ENCODE data around the gene FAM117B. TPM values are rescaled to one million over a fixed set of nuclear protein-coding genes. Genes with fewer than 3 reads are reported as not detected.

FAM117B gene
- total RNA-seq, 2 donors from 2014 or later = 32.1 to 34.0 TPM

DNA sequence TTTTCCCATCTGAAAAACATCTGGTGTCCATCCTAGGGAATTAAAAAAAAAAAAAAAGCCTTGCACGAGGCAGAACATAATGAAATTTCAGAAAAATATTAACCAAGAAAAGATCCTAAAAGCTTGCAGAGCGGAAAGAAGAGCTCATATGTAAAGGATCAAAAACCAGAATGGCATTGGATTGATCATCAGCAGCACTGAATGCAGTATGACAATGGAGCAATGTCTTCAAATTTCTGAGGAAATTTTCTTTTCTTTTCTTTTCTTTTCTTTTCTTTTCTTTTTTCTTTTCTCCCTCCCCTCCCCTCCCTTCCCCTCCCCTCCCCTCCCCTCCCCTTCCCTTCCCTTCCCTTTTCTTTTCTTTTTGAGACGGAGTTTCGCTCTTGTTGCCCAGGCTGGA lies 21.3 kb upstream of the FAM117B start:
- H3K36me3 Mint-ChIP-seq (ENCODE audit: low read depth) = no peaks in the 10 kb centered on the region
- no peak overlapping the region for H3K9ac ChIP-seq (ENCODE audit: extremely low read depth, low read length, poor library complexity, severe bottlenecking)
- WGBS, 2 experiments (ENCODE audit: insufficient coverage in 1 of 2, insufficient read length in 1 of 2) = 89 to 90% methylated on average over 2 to 4 of the region's 4 CpGs
- H3K4me3 ChIP-seq (ENCODE audit: low read length) = no peak overlapping the region
- H3K4me1 Mint-ChIP-seq = peaks cover 6% of the 10 kb centered on the region
- no peaks in the 10 kb centered on the region for H3K27me3 ChIP-seq (ENCODE audit: control insufficient read depth, insufficient read depth, low read length, poor library complexity, severe bottlenecking)
- no peak overlapping the region for H3K27ac Mint-ChIP-seq
- no peaks in the 10 kb centered on the region for H3K9me3 Mint-ChIP-seq
- H3K36me3 ChIP-seq (ENCODE audit: control insufficient read depth, insufficient read depth, low read length) = no peaks in the 10 kb centered on the region
- TF ChIP-seq, protein P1, sequence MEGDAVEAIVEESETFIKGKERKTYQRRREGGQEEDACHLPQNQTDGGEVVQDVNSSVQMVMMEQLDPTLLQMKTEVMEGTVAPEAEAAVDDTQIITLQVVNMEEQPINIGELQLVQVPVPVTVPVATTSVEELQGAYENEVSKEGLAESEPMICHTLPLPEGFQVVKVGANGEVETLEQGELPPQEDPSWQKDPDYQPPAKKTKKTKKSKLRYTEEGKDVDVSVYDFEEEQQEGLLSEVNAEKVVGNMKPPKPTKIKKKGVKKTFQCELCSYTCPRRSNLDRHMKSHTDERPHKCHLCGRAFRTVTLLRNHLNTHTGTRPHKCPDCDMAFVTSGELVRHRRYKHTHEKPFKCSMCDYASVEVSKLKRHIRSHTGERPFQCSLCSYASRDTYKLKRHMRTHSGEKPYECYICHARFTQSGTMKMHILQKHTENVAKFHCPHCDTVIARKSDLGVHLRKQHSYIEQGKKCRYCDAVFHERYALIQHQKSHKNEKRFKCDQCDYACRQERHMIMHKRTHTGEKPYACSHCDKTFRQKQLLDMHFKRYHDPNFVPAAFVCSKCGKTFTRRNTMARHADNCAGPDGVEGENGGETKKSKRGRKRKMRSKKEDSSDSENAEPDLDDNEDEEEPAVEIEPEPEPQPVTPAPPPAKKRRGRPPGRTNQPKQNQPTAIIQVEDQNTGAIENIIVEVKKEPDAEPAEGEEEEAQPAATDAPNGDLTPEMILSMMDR (conservative IDR thresholded peaks at IDR 0.05) = no peak
- no peak overlapping the region for H3K27ac ChIP-seq (ENCODE audit: low read depth, low read length)
- no peak for DNase-seq
- H3K27me3 Mint-ChIP-seq (ENCODE audit: insufficient read depth) = no peaks in the 10 kb centered on the region
- H3K4me1 ChIP-seq (ENCODE audit: control insufficient read depth, insufficient read depth, low read length) = peaks cover 5% of the 10 kb centered on the region
- H3K4me3 Mint-ChIP-seq = no peak overlapping the region
- no peaks in the 10 kb centered on the region for H3K9me3 ChIP-seq (ENCODE audit: control insufficient read depth, low read length)

DNA sequence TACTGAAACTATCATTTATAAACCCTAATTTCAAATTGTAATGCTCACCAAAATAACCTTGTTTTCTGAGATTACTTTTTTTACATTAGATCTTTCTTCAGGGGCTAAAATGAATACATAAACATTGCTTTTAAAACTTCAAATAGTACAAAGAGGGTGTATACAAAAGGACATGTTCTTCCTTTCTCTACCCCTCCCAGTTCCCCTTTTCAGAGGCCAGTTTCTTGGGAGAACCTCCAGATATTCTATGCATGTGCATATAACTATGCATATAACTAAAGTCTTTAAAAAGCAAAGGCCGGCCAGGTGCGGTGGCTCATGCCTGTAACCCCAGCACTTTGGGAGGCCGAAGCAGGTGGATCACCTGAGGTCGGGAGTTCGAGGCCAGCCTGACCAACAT lies 10.6 kb upstream of the FAM117B start:
- no peaks in the 10 kb centered on the region for H3K4me1 Mint-ChIP-seq
- Histone ChIP-seq H3K36me3 (ENCODE audit: control insufficient read depth, insufficient read depth, low read length) (no peaks in the 10 kb centered on the region), H3K27me3 (ENCODE audit: control insufficient read depth, insufficient read depth, low read length, poor library complexity, severe bottlenecking) (no peaks in the 10 kb centered on the region), H3K9ac (ENCODE audit: extremely low read depth, low read length, poor library complexity, severe bottlenecking) (no peak overlapping the region), H3K4me1 (ENCODE audit: control insufficient read depth, insufficient read depth, low read length) (no peaks in the 10 kb centered on the region), H3K27ac (ENCODE audit: low read depth, low read length) (no peak overlapping the region), H3K9me3 (ENCODE audit: control insufficient read depth, low read length) (no peaks in the 10 kb centered on the region), H3K4me3 (ENCODE audit: low read length) (no peak overlapping the region)
- no peak for DNase-seq
- no peaks in the 10 kb centered on the region for H3K9me3 Mint-ChIP-seq
- H3K27ac Mint-ChIP-seq = no peak overlapping the region
- H3K4me3 Mint-ChIP-seq = no peak overlapping the region
- no peaks in the 10 kb centered on the region for H3K27me3 Mint-ChIP-seq (ENCODE audit: insufficient read depth)
- TF ChIP-seq, protein P1 (conservative IDR thresholded peaks at IDR 0.05) = no peak
- WGBS, 2 experiments (ENCODE audit: insufficient coverage in 1 of 2, insufficient read length in 1 of 2) = 70 to 100% methylated on average over 2 to 3 of the region's 5 CpGs
- H3K36me3 Mint-ChIP-seq (ENCODE audit: low read depth) = no peaks in the 10 kb centered on the region

DNA sequence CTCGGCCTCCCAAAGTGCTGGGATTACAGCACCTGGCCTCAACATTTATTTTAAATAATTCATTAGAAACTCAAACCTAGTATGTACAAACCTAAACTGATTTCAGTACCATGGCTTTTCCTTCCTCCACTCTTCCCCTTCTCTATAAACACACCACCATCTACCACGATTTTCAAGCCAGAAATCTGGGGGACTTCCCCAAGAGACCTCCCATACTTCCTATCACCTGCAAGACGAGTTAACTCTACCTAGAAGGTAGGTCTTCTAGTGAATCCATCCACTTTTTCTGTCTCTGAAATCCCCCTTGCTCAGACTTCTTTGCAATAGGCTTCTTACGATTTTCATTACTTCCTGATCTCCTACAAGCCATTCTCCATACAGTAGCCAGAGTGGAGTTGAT lies 7.7 kb upstream of the FAM117B start:
- Histone ChIP-seq H3K4me1 (ENCODE audit: control insufficient read depth, insufficient read depth, low read length) (no peaks in the 10 kb centered on the region), H3K27ac (ENCODE audit: low read depth, low read length) (no peak overlapping the region), H3K9ac (ENCODE audit: extremely low read depth, low read length, poor library complexity, severe bottlenecking) (no peak overlapping the region), H3K36me3 (ENCODE audit: control insufficient read depth, insufficient read depth, low read length) (no peaks in the 10 kb centered on the region), H3K4me3 (ENCODE audit: low read length) (no peak overlapping the region), H3K9me3 (ENCODE audit: control insufficient read depth, low read length) (no peaks in the 10 kb centered on the region), H3K27me3 (ENCODE audit: control insufficient read depth, insufficient read depth, low read length, poor library complexity, severe bottlenecking) (no peaks in the 10 kb centered on the region)
- Mint-ChIP-seq H3K4me3 (no peak overlapping the region), H3K9me3 (no peaks in the 10 kb centered on the region), H3K36me3 (ENCODE audit: low read depth) (no peaks in the 10 kb centered on the region), H3K4me1 (no peaks in the 10 kb centered on the region), H3K27me3 (ENCODE audit: insufficient read depth) (no peaks in the 10 kb centered on the region), H3K27ac (no peak overlapping the region)
- DNase-seq = no peak
- WGBS, 2 experiments (ENCODE audit: insufficient coverage in 1 of 2, insufficient read length in 1 of 2) = 79 to 89% methylated on average over 4 of the region's 4 CpGs
- TF ChIP-seq, protein P1 (conservative IDR thresholded peaks at IDR 0.05) = no peak
